IMR-90 (cell line): Measurements from ENCODE around the gene TRPM4. TPM values are rescaled to one million over a fixed set of nuclear protein-coding genes. Genes with fewer than 3 reads are reported as not detected.
A peak's percentile ranks its signal among the peaks of the same experiment; 100 is the strongest.

Source experiments
- ATAC-seq: fragments of 200-7000 bp; cut with Tn5 transposase; 2 replicates; pipeline ENCODE4 v1.9.1; 2020; ENCODE audit warnings: low read depth, mild to moderate bottlenecking, moderate library complexity
- BruUV-seq: library from RNA; stranded (reverse); fragments of 400-500 nt; replicated peaks from 2 replicates; lab custom pipeline; 2021; lab: Mats Ljungman, UMichigan
- CTCF ChIA-PET: fragments of 300-600 bp; formaldehyde crosslinking; extraction: SDS; loops from one replicate; lab custom pipeline; 2021; ENCODE audit warnings: antibody characterized with exemption; lab: Yijun Ruan, JAX
- POLR2A ChIA-PET: fragments of 300-600 bp; sonication (Branson Sonifier 250); formaldehyde crosslinking; loops from one replicate; lab custom pipeline; 2022; ENCODE audit warnings: antibody characterized with exemption; ENCODE audit not compliant: unreplicated experiment; lab: Charles Lee
- DNase-seq: peaks from one replicate; pipeline ENCODE4 v3.0.0; 2013
- H2AFZ ChIP-seq: replicated peaks from 2 replicates; pipeline ENCODE3; 2013; ENCODE audit warnings: low read length, mild to moderate bottlenecking; ENCODE audit not compliant: poor library complexity
- H2AK5ac ChIP-seq: 2 replicates; pipeline ENCODE4 v1.6.1; 2013; ENCODE audit warnings: low read depth, low read length, inconsistent platforms
- H2AK9ac ChIP-seq: replicated peaks from 2 replicates; pipeline ENCODE3; 2013; ENCODE audit warnings: mild to moderate bottlenecking, low read depth, low read length, moderate library complexity; ENCODE audit not compliant: poor library complexity
- H2BK120ac ChIP-seq: 2 replicates; pipeline ENCODE4 v1.6.1; 2013; ENCODE audit warnings: low read depth, low read length, inconsistent platforms
- H2BK15ac ChIP-seq: 3 replicates; pipeline ENCODE4 v1.6.1; 2013; ENCODE audit warnings: low read depth, low read length, inconsistent platforms
- H2BK20ac ChIP-seq: 2 replicates; pipeline ENCODE4 v1.6.1; 2013; ENCODE audit warnings: low read depth, mild to moderate bottlenecking, inconsistent platforms, low read length, moderate library complexity
- H2BK5ac ChIP-seq: 2 replicates; pipeline ENCODE4 v1.6.1; 2013; ENCODE audit warnings: mild to moderate bottlenecking, low read depth, low read length, inconsistent platforms; ENCODE audit not compliant: poor library complexity, severe bottlenecking
- H3K14ac ChIP-seq: replicated peaks from 2 replicates; pipeline ENCODE4 v1.6.1; 2013; ENCODE audit warnings: low read depth, low read length, inconsistent platforms
- H3K18ac ChIP-seq: 2 replicates; pipeline ENCODE4 v1.6.1; 2013; ENCODE audit warnings: low read depth, low read length, control low read depth
- H3K23ac ChIP-seq: 2 replicates; pipeline ENCODE4 v1.6.1; 2013; ENCODE audit warnings: low read depth, low read length, inconsistent platforms
- H3K27ac ChIP-seq: 2 replicates; pipeline ENCODE4 v1.5.1; 2013; ENCODE audit warnings: mild to moderate bottlenecking, control low read depth, low read length; ENCODE audit not compliant: insufficient read depth
- H3K27me3 ChIP-seq: 2 replicates; pipeline ENCODE4 v1.6.1; 2013; ENCODE audit warnings: low read length; ENCODE audit not compliant: control insufficient read depth, insufficient read depth
- H3K36me3 ChIP-seq: 2 replicates; pipeline ENCODE4 v1.6.1; 2013; ENCODE audit warnings: low read length, mixed read lengths; ENCODE audit not compliant: control insufficient read depth, insufficient read depth
- H3K4ac ChIP-seq: 2 replicates; pipeline ENCODE4 v1.6.1; 2013; ENCODE audit warnings: low read depth, low read length, inconsistent platforms
- H3K4me1 ChIP-seq: 2 replicates; pipeline ENCODE4 v1.6.1; 2013; ENCODE audit warnings: low read length, mixed read lengths; ENCODE audit not compliant: control insufficient read depth, insufficient read depth
- H3K4me2 ChIP-seq: 2 replicates; pipeline ENCODE4 v1.6.1; 2013; ENCODE audit warnings: low read depth, mild to moderate bottlenecking, control low read depth, low read length, moderate library complexity
- H3K4me3 ChIP-seq: 2 replicates; pipeline ENCODE4 v1.5.1; 2013; ENCODE audit warnings: low read depth, mild to moderate bottlenecking, control low read depth, low read length, moderate library complexity; ENCODE audit not compliant: insufficient read depth
- H3K56ac ChIP-seq: 2 replicates; pipeline ENCODE4 v1.6.1; 2013; ENCODE audit warnings: low read length, inconsistent platforms; ENCODE audit not compliant: insufficient read depth; ENCODE audit errors: extremely low read depth
- H3K79me1 ChIP-seq, 2 experiments: 2 replicates each; pipeline ENCODE4 v1.6.1; 2013; ENCODE audit warnings: low read length in 2 of 2, inconsistent platforms in 1 of 2, low read depth in 1 of 2
- H3K9ac ChIP-seq: 2 replicates; pipeline ENCODE4 v1.6.1; 2013; ENCODE audit warnings: low read depth, low read length, control low read depth
- H3K9me1 ChIP-seq: 2 replicates; pipeline ENCODE4 v1.6.1; 2013; ENCODE audit warnings: low read length, inconsistent platforms; ENCODE audit not compliant: insufficient read depth
- H3K9me3 ChIP-seq: 2 replicates; pipeline ENCODE4 v1.6.1; 2013; ENCODE audit warnings: low read length; ENCODE audit not compliant: control insufficient read depth, insufficient read depth
- H4K20me1 ChIP-seq: 2 replicates; pipeline ENCODE4 v1.6.1; 2013; ENCODE audit warnings: low read length, inconsistent platforms; ENCODE audit not compliant: insufficient read depth
- H4K5ac ChIP-seq: 2 replicates; pipeline ENCODE4 v1.6.1; 2013; ENCODE audit warnings: mild to moderate bottlenecking, low read depth, low read length, control low read depth
- H4K8ac ChIP-seq, 2 experiments: 2 replicates each; pipeline ENCODE4 v1.6.1; 2013; ENCODE audit warnings: low read depth in 2 of 2, low read length in 2 of 2, control low read depth in 1 of 2, inconsistent platforms in 1 of 2
- H4K91ac ChIP-seq: 2 replicates; pipeline ENCODE4 v1.6.1; 2013; ENCODE audit warnings: low read depth, low read length, inconsistent platforms; ENCODE audit not compliant: insufficient read depth
- CHD1 ChIP-seq: IDR thresholded peaks from 2 replicates; pipeline ENCODE4 v1.6.1; 2012; ENCODE audit warnings: low read depth, low read length, improper control_type of control experiment
- MAFK ChIP-seq: IDR thresholded peaks from 2 replicates; pipeline ENCODE4 v1.6.1; 2012; ENCODE audit warnings: low read depth, low read length, improper control_type of control experiment
- MAZ ChIP-seq: IDR thresholded peaks from 2 replicates; pipeline ENCODE4 v1.6.1; 2012; ENCODE audit warnings: low read depth, mild to moderate bottlenecking, low read length, improper control_type of control experiment, moderate library complexity, borderline replicate concordance
- NFE2L2 ChIP-seq: fragments of 150-350 bp; IDR thresholded peaks from 2 replicates; pipeline ENCODE4 v1.6.1; 2016; ENCODE audit warnings: low read depth, mild to moderate bottlenecking, low read length
- POLR2A ChIP-seq: IDR thresholded peaks from 2 replicates; pipeline ENCODE4 v1.6.1; 2012; ENCODE audit warnings: mild to moderate bottlenecking, low read depth, low read length
- RCOR1 ChIP-seq: IDR thresholded peaks from 2 replicates; pipeline ENCODE4 v1.6.1; 2012; ENCODE audit warnings: mild to moderate bottlenecking, low read length, improper control_type of control experiment; ENCODE audit not compliant: insufficient replicate concordance
- RFX5 ChIP-seq: IDR thresholded peaks from 2 replicates; pipeline ENCODE4 v1.8.0; 2012; ENCODE audit warnings: low read depth, mild to moderate bottlenecking, low read length, moderate library complexity
- SMC3 ChIP-seq: fragments of 150-350 bp; IDR thresholded peaks from 2 replicates; pipeline ENCODE4 v1.6.1; 2016; ENCODE audit warnings: low read depth, mild to moderate bottlenecking, antibody characterized with exemption, low read length, moderate library complexity
- WGBS, 2 experiments: methylation state at CpG; one replicate each; pipeline versions ENCODE4 v1.1.5 to v1.1.7; 2013; ENCODE audit warnings: missing lambda C conversion rate in 2 of 2; ENCODE audit not compliant: insufficient read length in 1 of 2; ENCODE audit errors: extremely low coverage in 2 of 2; 5-methylcytosine and 5-hydroxymethylcytosine counted together
- dilution Hi-C: fragments of 300-500 bp; cut with HindIII; formaldehyde crosslinking; loops from one replicate; pipeline ENCODE4 v1.14.3; 2018; ENCODE audit warnings: low sequenced_read_pairs; ENCODE audit not compliant: unreplicated experiment
- in situ Hi-C: fragments of 300-500 bp; cut with MboI; formaldehyde crosslinking; loops from 3 replicates; pipeline ENCODE4 v1.14.3; 2019; ENCODE audit warnings: low sequenced_read_pairs, inconsistent platforms, mixed read lengths
- intact Hi-C: fragments of 100-400 bp; cut with micrococcal nuclease; formaldehyde crosslinking; loops from 2 replicates; pipeline ENCODE4 v1.10.0; 2022
- polyA plus RNA-seq, 3 experiments: library from polyadenylated mRNA; depleted of rRNA; stranded (reverse); fragments of >200 nt; gene quantifications; 2 replicates each; pipeline ENCODE4 v1.2.3, GENCODE V29; 2012; ENCODE audit warnings: low replicate concordance in 1 of 3
- total RNA-seq: library from RNA; depleted of rRNA; stranded (reverse); fragments of >200 nt; gene quantifications from 2 replicates; pipeline ENCODE4 v1.2.3, GENCODE V29; 2012
- TF ChIP-seq, protein P1 (sequence below): fragments of 150-350 bp; IDR thresholded peaks from 2 replicates; pipeline ENCODE4 v1.6.1; 2016; ENCODE audit warnings: low read depth, mild to moderate bottlenecking, low read length, moderate library complexity, borderline replicate concordance

TRPM4 gene
- total and polyA plus RNA-seq, 2 of the 4 experiments (the other 2 are of a cell fraction): 2.2 to 19.7 TPM

DNA sequence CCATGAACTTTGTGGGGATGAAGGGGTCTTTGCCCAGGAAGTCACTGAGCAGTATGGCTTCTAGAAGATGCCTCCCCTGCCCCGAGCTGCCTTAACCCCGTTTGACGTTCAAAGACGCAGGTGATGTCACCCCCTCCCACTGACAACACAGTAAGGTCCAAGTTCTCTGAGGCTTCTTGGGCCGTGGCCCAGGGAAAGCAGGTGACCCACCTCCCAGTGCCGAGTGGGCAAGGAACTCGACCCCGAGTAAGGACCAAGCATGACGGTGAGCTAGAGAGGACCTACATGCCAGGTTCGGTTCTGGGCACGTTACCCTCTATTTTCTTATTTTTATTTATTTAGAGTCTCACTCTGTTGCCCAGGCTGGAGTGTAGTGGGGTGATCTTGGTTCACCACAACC, 86.1 kb downstream of the TRPM4 start:
- Histone ChIP-seq H4K8ac (no peak overlapping the region), H3K9me3 (no peaks in the 10 kb centered on the region), H2AK9ac (no peak overlapping the region), H3K79me1 (no peaks in the 10 kb centered on the region), H3K36me3 (no peaks in the 10 kb centered on the region), H3K27ac (no peak overlapping the region), H3K56ac (no peak overlapping the region), H3K4me3 (no peak overlapping the region), H4K20me1 (no peaks in the 10 kb centered on the region), H2AK5ac (no peak overlapping the region), H3K23ac (no peak overlapping the region), H3K14ac (no peak overlapping the region), H3K18ac (no peak overlapping the region), H2BK5ac (no peak overlapping the region), H4K5ac (no peak overlapping the region), H3K9me1 (no peaks in the 10 kb centered on the region), H3K27me3 (peaks cover 9% of the 10 kb centered on the region; the same call in 1 of the 2 replicates), H4K91ac (no peak overlapping the region), H3K9ac (no peak overlapping the region), H2BK20ac (no peak overlapping the region), H2BK15ac (no peak overlapping the region), H2AFZ (peak overlapping the region; percentile 32), H3K4me1 (no peaks in the 10 kb centered on the region), H2BK120ac (no peak overlapping the region), H3K4ac (no peak overlapping the region), H3K4me2 (no peak overlapping the region)
- TF ChIP-seq MAFK (no peak), MAZ (no peak), RFX5 (no peak), CHD1 (no peak), NFE2L2 (no peak), POLR2A (no peak), RCOR1 (no peak), SMC3 (no peak)
- TF ChIP-seq, protein P1, sequence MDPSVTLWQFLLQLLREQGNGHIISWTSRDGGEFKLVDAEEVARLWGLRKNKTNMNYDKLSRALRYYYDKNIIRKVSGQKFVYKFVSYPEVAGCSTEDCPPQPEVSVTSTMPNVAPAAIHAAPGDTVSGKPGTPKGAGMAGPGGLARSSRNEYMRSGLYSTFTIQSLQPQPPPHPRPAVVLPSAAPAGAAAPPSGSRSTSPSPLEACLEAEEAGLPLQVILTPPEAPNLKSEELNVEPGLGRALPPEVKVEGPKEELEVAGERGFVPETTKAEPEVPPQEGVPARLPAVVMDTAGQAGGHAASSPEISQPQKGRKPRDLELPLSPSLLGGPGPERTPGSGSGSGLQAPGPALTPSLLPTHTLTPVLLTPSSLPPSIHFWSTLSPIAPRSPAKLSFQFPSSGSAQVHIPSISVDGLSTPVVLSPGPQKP: no peak
- dilution Hi-C loops: no loop called here
- DNase-seq (no peak), ATAC-seq (no peak)
- ChIA-PET POLR2A (no interaction called here), CTCF (no interaction called here)
- intact Hi-C loops: no loop called here
- no CpG with 5 or more reads among the region's 11 CpGs for WGBS, 2 experiments
- BruUV-seq: no TSS peak
- in situ Hi-C loops: no loop called here
